T follicular helper cell (primary cell): ENCODE measurements around the gene ABHD16A.

ENCODE experiments used
- DNase-seq: peaks from one replicate; pipeline ENCODE4 v3.0.0-alpha.2; 2020; ENCODE audit warnings: low read depth
- total RNA-seq, 2 experiments: gene quantifications; one replicate each; lab custom pipeline; 2026; lab: John Stamatoyannopoulos, UW

Gene ABHD16A
- 1.8 to 4.6 reads per million in 2 experiments for total RNA-seq

- DNase-seq: peak; percentile 94
Observed at GRCh38 chr6:31702819-31703716, at the start of gene ABHD16A. Gene ABHD16A (minus strand): TSS chr6:31703324. CDS start chr6:31703281, 43 bp downstream.

GRCh38 chr6:31752739-31753319 is 49.7 kb upstream of the ABHD16A start:
- DNase-seq: no peak

- no peak for DNase-seq
Observed at GRCh38 chr6:31750411-31751022, 47.4 kb upstream of the ABHD16A start.

- no peak for DNase-seq
Observed at GRCh38 chr6:31749301-31750036, 46.3 kb upstream of the ABHD16A start.

GRCh38 chr6:31744422-31744821 is 41.3 kb upstream of the ABHD16A start:
- DNase-seq: no peak

- DNase-seq: no peak
Observed at GRCh38 chr6:31742894-31743293, 39.8 kb upstream of the ABHD16A start.

GRCh38 chr6:31741815-31742214 is 38.7 kb upstream of the ABHD16A start:
- DNase-seq: no peak

GRCh38 chr6:31740397-31741223 is 37.5 kb upstream of the ABHD16A start:
- DNase-seq: no peak

GRCh38 chr6:31739639-31740396 is 36.7 kb upstream of the ABHD16A start, which contains the start of gene MSH5:
Gene MSH5 (plus strand): TSS chr6:31740005. CDS start chr6:31740467, 462 bp downstream.
- peak; percentile 89 for DNase-seq

- peak; percentile 67 for DNase-seq
Observed at GRCh38 chr6:31737991-31738979, 35.2 kb upstream of the ABHD16A start.

- DNase-seq: no peak
Observed at GRCh38 chr6:31737315-31737990, 34.3 kb upstream of the ABHD16A start.

GRCh38 chr6:31736768-31737314 is 33.7 kb upstream of the ABHD16A start:
- no peak for DNase-seq

GRCh38 chr6:31736021-31736767 is 33.1 kb upstream of the ABHD16A start, which contains the start of gene CLIC1:
Gene CLIC1 (minus strand): TSS chr6:31736530. CDS start chr6:31736300, 230 bp downstream.
- DNase-seq: peak; percentile 71

- DNase-seq: peak; percentile 39
Observed at GRCh38 chr6:31734821-31735406, 31.8 kb upstream of the ABHD16A start.

- DNase-seq: no peak
Observed at GRCh38 chr6:31734247-31734820, 31.2 kb upstream of the ABHD16A start.

GRCh38 chr6:31733734-31734133 is 30.6 kb upstream of the ABHD16A start:
- no peak for DNase-seq
